Measurements from ENCODE around the gene DYSF. TPM values are rescaled to one million over a fixed set of nuclear protein-coding genes. Genes with fewer than 3 reads are reported as not detected.
A peak's percentile ranks its signal among the peaks of the same experiment; 100 is the strongest.

Gene DYSF
- total RNA-seq, 1 donor from 2014 or later: 37.7 TPM

GRCh38 chr2:71665168-71666093 is 212.1 kb downstream of the DYSF start:
- no peaks in the 10 kb centered on the region for H3K36me3 ChIP-seq
- H3K27ac ChIP-seq: no peak overlapping the region
- intact Hi-C loops (cut with DNase I): no loop called here
- ATAC-seq (no peak), DNase-seq (no peak)
- H3K9me3 ChIP-seq: no peaks in the 10 kb centered on the region
- TF ChIP-seq CTCF (IDR thresholded peaks at IDR 0.05): no peak
- H3K4me1 ChIP-seq: no peaks in the 10 kb centered on the region
- no peak overlapping the region for H3K4me3 ChIP-seq
- no peaks in the 10 kb centered on the region for H3K27me3 ChIP-seq

- no peaks in the 10 kb centered on the region for H3K36me3 ChIP-seq
- H3K4me3 ChIP-seq: no peak overlapping the region
- H3K9me3 ChIP-seq: no peaks in the 10 kb centered on the region
- intact Hi-C loops (cut with DNase I): no loop called here
- H3K27me3 ChIP-seq: no peaks in the 10 kb centered on the region
- TF ChIP-seq CTCF (IDR thresholded peaks at IDR 0.05): no peak
- H3K4me1 ChIP-seq: no peaks in the 10 kb centered on the region
- DNase-seq: no peak
- no peak for ATAC-seq
- no peak overlapping the region for H3K27ac ChIP-seq
Measured at GRCh38 chr2:71666094-71666474, 212.7 kb downstream of the DYSF start.

GRCh38 chr2:71667256-71668182 is 214.2 kb downstream of the DYSF start:
- Histone ChIP-seq H3K27ac (no peak overlapping the region), H3K9me3 (no peaks in the 10 kb centered on the region), H3K36me3 (no peaks in the 10 kb centered on the region), H3K4me3 (no peak overlapping the region), H3K27me3 (no peaks in the 10 kb centered on the region), H3K4me1 (no peaks in the 10 kb centered on the region)
- ATAC-seq (no peak), DNase-seq (no peak)
- no peak for TF ChIP-seq CTCF (IDR thresholded peaks at IDR 0.05)
- intact Hi-C loops (cut with DNase I): no loop called here

- Histone ChIP-seq H3K4me1 (no peaks in the 10 kb centered on the region), H3K27me3 (no peaks in the 10 kb centered on the region), H3K36me3 (no peaks in the 10 kb centered on the region), H3K9me3 (no peaks in the 10 kb centered on the region), H3K4me3 (no peak overlapping the region), H3K27ac (no peak overlapping the region)
- DNase-seq (peak; percentile 50), ATAC-seq (no peak)
- TF ChIP-seq CTCF (IDR thresholded peaks at IDR 0.05): no peak
- intact Hi-C loops (cut with DNase I): no loop called here
Measured at GRCh38 chr2:71668326-71669057, 215.1 kb downstream of the DYSF start.

- H3K4me1 ChIP-seq: no peaks in the 10 kb centered on the region
- TF ChIP-seq CTCF (IDR thresholded peaks at IDR 0.05): no peak
- ATAC-seq: no peak
- H3K27ac ChIP-seq: no peak overlapping the region
- no peaks in the 10 kb centered on the region for H3K9me3 ChIP-seq
- intact Hi-C loops (cut with DNase I): no loop called here
- H3K4me3 ChIP-seq: no peak overlapping the region
- no peaks in the 10 kb centered on the region for H3K27me3 ChIP-seq
- DNase-seq: no peak
- no peaks in the 10 kb centered on the region for H3K36me3 ChIP-seq
Measured at GRCh38 chr2:71669058-71669456, 215.7 kb downstream of the DYSF start.
